Measurements from ENCODE around the gene SENP1. TPM values are rescaled to one million over a fixed set of nuclear protein-coding genes. Genes with fewer than 3 reads are reported as not detected.

SENP1 gene
- total and polyA plus RNA-seq, 2 of the 13 experiments (the other 11 are each of a cell fraction or from before 2014, with no cell fraction given): 14.0 to 20.2 TPM

- TF ChIP-seq, protein P1, sequence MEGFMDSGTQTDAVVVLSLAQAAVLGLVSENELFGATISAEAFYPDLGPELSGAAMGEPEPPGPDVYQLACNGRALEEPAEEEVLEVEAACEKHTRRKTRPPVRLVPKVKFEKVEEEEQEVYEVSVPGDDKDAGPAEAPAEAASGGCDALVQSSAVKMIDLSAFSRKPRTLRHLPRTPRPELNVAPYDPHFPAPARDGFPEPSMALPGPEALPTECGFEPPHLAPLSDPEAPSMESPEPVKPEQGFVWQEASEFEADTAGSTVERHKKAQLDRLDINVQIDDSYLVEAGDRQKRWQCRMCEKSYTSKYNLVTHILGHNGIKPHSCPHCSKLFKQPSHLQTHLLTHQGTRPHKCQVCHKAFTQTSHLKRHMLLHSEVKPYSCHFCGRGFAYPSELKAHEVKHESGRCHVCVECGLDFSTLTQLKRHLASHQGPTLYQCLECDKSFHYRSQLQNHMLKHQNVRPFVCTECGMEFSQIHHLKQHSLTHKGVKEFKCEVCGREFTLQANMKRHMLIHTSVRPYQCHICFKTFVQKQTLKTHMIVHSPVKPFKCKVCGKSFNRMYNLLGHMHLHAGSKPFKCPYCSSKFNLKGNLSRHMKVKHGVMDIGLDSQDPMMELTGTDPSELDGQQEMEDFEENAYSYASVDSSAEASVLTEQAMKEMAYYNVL (CRISPR knock-in tag; IDR thresholded peaks at IDR 0.05; ENCODE audit: borderline replicate concordance): peak; percentile 67; the same call in 1 of the 2 replicates
- TF ChIP-seq PHB2 (IDR thresholded peaks at IDR 0.05; ENCODE audit: partially characterized antibody): no peak
- peak; percentile 80 for TF ChIP-seq ARID5B (CRISPR knock-in tag; IDR thresholded peaks at IDR 0.05)
- TF ChIP-seq ONECUT2 (CRISPR knock-in tag; IDR thresholded peaks at IDR 0.05): peak; percentile 90
- TF ChIP-seq MYNN (CRISPR knock-in tag; IDR thresholded peaks at IDR 0.05; ENCODE audit: low read depth): no peak
- no peak for TF ChIP-seq SMARCC2 (IDR thresholded peaks at IDR 0.05)
- TF ChIP-seq SKI (IDR thresholded peaks at IDR 0.05; ENCODE audit: partially characterized antibody): no peak
- TF ChIP-seq PITX1 (CRISPR knock-in tag; IDR thresholded peaks at IDR 0.05): peak; percentile 64; the same call in 1 of the 2 replicates
- no peak for TF ChIP-seq ZBTB8A (CRISPR knock-in tag; IDR thresholded peaks at IDR 0.05; ENCODE audit: borderline replicate concordance, low read depth)
- TF ChIP-seq CCDC6 (CRISPR knock-in tag; IDR thresholded peaks at IDR 0.05): no peak
- peak; percentile 60; the same call in 1 of the 2 replicates for TF ChIP-seq NR2F2 (IDR thresholded peaks at IDR 0.05; ENCODE audit: borderline replicate concordance, low read depth)
- TF ChIP-seq SOX5 (CRISPR knock-in tag; IDR thresholded peaks at IDR 0.05; ENCODE audit: borderline replicate concordance): peak; percentile 31; the same call in 1 of the 2 replicates
- peak; percentile 57 for TF ChIP-seq TEAD3 (CRISPR knock-in tag; optimal IDR thresholded peaks at IDR 0.05; ENCODE audit: borderline replicate concordance)
- TF ChIP-seq FOXA3 (CRISPR knock-in tag; IDR thresholded peaks at IDR 0.05): peak; percentile 58
- no peak for TF ChIP-seq DRAP1 (CRISPR knock-in tag; IDR thresholded peaks at IDR 0.05)
- TF ChIP-seq ZBTB20 (CRISPR knock-in tag; IDR thresholded peaks at IDR 0.05; ENCODE audit: borderline replicate concordance, low read depth): 0 out of 2 replicates have a peak, but pooled peaks have one; percentile 29
- TF ChIP-seq HNF4G (IDR thresholded peaks at IDR 0.05; ENCODE audit: borderline replicate concordance, low read depth, low read length): peak; percentile 31; the same call in 1 of the 2 replicates
- TF ChIP-seq HNF4G (CRISPR knock-in tag; IDR thresholded peaks at IDR 0.05; ENCODE audit: borderline replicate concordance, low read depth): no peak
- TF ChIP-seq FOXO1 (CRISPR knock-in tag; IDR thresholded peaks at IDR 0.05): no peak
- TF ChIP-seq TBL1XR1 (IDR thresholded peaks at IDR 0.05; ENCODE audit: borderline replicate concordance, low read length, partially characterized antibody): no peak
- TF ChIP-seq POGZ (CRISPR knock-in tag; IDR thresholded peaks at IDR 0.05): 0 out of 2 replicates have a peak, but pooled peaks have one; percentile 27
- no peak for TF ChIP-seq PREB (CRISPR knock-in tag; IDR thresholded peaks at IDR 0.05)
- TF ChIP-seq AKAP8 (CRISPR knock-in tag; IDR thresholded peaks at IDR 0.05): no peak
These were observed 17.3 kb upstream of the SENP1 start (continued) for GRCh38 chr12:48123169-48123568.

Measured in HepG2 (cell line).